ENCODE results near the gene LMOD2.

LMOD2 gene

DNA sequence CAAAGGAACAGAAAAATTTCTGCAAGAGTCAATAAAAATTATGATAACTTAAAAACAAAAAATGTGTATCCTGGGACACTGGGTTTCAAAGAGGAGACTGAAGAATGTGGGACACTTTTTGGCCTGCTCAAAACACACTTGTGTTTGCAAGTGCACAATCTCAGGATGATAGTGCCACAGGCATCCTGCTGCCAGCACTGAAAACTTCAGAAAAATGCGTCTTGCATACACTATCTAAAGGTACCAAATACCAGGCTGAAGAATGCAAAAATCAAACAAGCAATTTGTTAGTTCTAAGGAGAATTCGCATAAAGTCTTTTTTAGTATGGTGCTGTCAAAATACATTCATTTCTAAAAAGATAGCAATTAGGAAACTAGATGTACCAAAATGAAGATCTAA lies 55.0 kb downstream of the LMOD2 start:
- in situ Hi-C loops (cut with MboI; ENCODE audit: low sequenced_read_pairs, unreplicated experiment): no loop called here
- no peak for DNase-seq (ENCODE audit: low spot score)
- TF ChIP-seq, protein P1, sequence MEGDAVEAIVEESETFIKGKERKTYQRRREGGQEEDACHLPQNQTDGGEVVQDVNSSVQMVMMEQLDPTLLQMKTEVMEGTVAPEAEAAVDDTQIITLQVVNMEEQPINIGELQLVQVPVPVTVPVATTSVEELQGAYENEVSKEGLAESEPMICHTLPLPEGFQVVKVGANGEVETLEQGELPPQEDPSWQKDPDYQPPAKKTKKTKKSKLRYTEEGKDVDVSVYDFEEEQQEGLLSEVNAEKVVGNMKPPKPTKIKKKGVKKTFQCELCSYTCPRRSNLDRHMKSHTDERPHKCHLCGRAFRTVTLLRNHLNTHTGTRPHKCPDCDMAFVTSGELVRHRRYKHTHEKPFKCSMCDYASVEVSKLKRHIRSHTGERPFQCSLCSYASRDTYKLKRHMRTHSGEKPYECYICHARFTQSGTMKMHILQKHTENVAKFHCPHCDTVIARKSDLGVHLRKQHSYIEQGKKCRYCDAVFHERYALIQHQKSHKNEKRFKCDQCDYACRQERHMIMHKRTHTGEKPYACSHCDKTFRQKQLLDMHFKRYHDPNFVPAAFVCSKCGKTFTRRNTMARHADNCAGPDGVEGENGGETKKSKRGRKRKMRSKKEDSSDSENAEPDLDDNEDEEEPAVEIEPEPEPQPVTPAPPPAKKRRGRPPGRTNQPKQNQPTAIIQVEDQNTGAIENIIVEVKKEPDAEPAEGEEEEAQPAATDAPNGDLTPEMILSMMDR (IDR thresholded peaks at IDR 0.05; ENCODE audit: borderline replicate concordance, control extremely low read depth, extremely low read depth, insufficient read depth, missing control alignments): no peak

DNA sequence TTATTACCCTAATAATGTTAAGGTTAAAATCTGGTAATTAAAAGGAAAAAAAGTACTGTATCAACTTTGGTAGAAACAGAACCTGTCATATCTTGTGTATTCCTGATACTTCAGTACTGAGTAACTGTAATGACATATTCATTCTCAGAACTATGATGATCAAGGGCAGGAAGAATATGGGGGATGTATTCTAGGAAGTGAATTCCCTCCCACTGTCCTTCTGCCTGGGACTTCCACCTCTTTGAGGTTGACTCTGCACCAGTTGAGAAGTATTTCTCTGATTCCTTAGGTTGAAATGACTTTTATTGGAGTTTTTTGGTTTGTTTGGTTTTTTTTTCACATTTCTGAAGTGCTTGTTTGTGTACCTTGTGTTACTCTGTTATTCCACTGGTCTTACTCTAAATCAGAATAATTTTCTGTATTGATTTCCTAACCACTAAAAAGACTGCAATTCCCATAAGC lies 56.2 kb downstream of the LMOD2 start:
- in situ Hi-C loops (cut with MboI; ENCODE audit: low sequenced_read_pairs, unreplicated experiment): no loop called here
- TF ChIP-seq, protein P1 (IDR thresholded peaks at IDR 0.05; ENCODE audit: borderline replicate concordance, control extremely low read depth, extremely low read depth, insufficient read depth, missing control alignments): no peak
- no peak for DNase-seq (ENCODE audit: low spot score)

DNA sequence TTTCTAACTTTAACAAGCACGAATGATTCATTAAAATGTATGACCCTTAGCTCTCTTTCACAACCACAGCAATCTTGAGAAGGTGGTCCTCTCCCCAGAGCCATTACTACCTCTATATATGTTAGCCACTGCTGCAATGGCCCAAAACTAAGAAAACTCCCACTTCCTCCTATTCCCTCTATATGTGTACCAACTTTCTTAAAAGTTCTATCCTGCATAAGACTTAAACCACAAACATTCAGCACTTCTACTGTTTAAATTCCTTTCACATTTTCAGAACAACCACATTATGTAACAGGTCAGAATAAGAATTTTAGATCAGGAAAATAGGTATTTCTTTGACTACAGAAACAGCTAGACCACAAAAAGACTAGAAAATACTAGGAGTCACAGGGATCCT lies 57.0 kb downstream of the LMOD2 start:
- TF ChIP-seq, protein P1 (IDR thresholded peaks at IDR 0.05; ENCODE audit: borderline replicate concordance, control extremely low read depth, extremely low read depth, insufficient read depth, missing control alignments): no peak
- DNase-seq (ENCODE audit: low spot score): no peak
- in situ Hi-C loops (cut with MboI; ENCODE audit: low sequenced_read_pairs, unreplicated experiment): no loop called here
